GM12864 (cell line): ENCODE results near the gene ILF3.
A peak's percentile ranks its signal among the peaks of the same experiment; 100 is the strongest.

Experiments
- DNase-seq: peaks from one replicate; pipeline ENCODE4 v3.0.0-alpha.2; 2011; ENCODE audit warnings: low read depth
- H3K4me3 ChIP-seq: 2 replicates; pipeline ENCODE4 v1.5.1; 2011; ENCODE audit warnings: mild to moderate bottlenecking, low read depth, low read length, control low read depth
- CTCF ChIP-seq: IDR thresholded peaks from 2 replicates; pipeline ENCODE4 v1.5.1; 2011; ENCODE audit warnings: low read depth, mild to moderate bottlenecking, moderate library complexity, low read length, control low read depth, inconsistent platforms; ENCODE audit errors: missing control alignments

Gene ILF3

GRCh38 chr19:10653732-10654609, at the start of gene ILF3:
ILF3 (plus strand) TSS chr19:10654346; CDS start chr19:10670606, 16,260 bp downstream.
- DNase-seq: peak; percentile 100
- peak within 1 kb of the TSS; percentile 94 for H3K4me3 ChIP-seq
- TF ChIP-seq CTCF: no peak

GRCh38 chr19:10604460-10604980, 49.6 kb upstream of the ILF3 start:
- no peak for TF ChIP-seq CTCF
- DNase-seq: no peak
- H3K4me3 ChIP-seq: peak overlapping the region; percentile 86; the same call in 1 of the 2 replicates

- no peak for TF ChIP-seq CTCF
- DNase-seq: no peak
- H3K4me3 ChIP-seq: no peak overlapping the region
Measured at GRCh38 chr19:10611907-10612306, 42.2 kb upstream of the ILF3 start.

GRCh38 chr19:10612499-10613119, 41.5 kb upstream of the ILF3 start:
- H3K4me3 ChIP-seq: no peak overlapping the region
- DNase-seq: no peak
- TF ChIP-seq CTCF: no peak

GRCh38 chr19:10615429-10616023, 38.6 kb upstream of the ILF3 start:
- TF ChIP-seq CTCF: no peak
- DNase-seq: no peak
- no peak overlapping the region for H3K4me3 ChIP-seq

GRCh38 chr19:10617409-10618121, 36.6 kb upstream of the ILF3 start:
- no peak overlapping the region for H3K4me3 ChIP-seq

More at GRCh38 chr19:10617409-10618121, 36.6 kb upstream of the ILF3 start:
- no peak for TF ChIP-seq CTCF
- no peak for DNase-seq
